ENCODE measurements around the gene TMEM212.

TMEM212 gene

GRCh38 chr3:171860830-171861535 is 17.8 kb downstream of the TMEM212 start:
- DNase-seq (ENCODE audit: low read depth) = no peak

GRCh38 chr3:171862392-171862791 is 19.2 kb downstream of the TMEM212 start:
- DNase-seq (ENCODE audit: low read depth) = no peak

GRCh38 chr3:171862993-171863521 is 19.9 kb downstream of the TMEM212 start:
- DNase-seq (ENCODE audit: low read depth) = no peak

DNA sequence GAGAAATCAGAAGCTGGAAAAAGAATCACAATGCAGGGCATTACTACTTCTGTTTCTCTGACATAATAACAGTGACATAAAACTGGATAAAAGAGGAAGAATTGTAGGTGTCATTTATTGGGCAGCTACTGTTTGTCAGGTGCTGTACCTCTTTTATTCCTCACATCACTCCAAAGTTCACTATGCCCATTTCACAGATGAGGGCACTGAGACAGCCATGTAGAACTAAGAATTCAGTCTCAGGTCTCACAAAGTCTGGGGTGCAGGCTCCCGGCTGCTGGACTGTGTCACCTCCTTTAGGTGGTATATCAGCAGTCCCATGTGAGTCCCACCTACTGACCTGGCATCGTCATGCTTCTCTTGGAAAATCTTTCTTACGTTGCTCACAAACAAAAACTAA is 20.8 kb downstream of the TMEM212 start:
- DNase-seq (ENCODE audit: low read depth) = no peak

GRCh38 chr3:171865191-171865865 is 22.2 kb downstream of the TMEM212 start:
- DNase-seq (ENCODE audit: low read depth) = no peak

GRCh38 chr3:171867981-171868380 is 24.8 kb downstream of the TMEM212 start:
- no peak for DNase-seq (ENCODE audit: low read depth)

- no peak for DNase-seq (ENCODE audit: low read depth)
These were observed 28.5 kb downstream of the TMEM212 start for GRCh38 chr3:171871392-171872274.

DNA sequence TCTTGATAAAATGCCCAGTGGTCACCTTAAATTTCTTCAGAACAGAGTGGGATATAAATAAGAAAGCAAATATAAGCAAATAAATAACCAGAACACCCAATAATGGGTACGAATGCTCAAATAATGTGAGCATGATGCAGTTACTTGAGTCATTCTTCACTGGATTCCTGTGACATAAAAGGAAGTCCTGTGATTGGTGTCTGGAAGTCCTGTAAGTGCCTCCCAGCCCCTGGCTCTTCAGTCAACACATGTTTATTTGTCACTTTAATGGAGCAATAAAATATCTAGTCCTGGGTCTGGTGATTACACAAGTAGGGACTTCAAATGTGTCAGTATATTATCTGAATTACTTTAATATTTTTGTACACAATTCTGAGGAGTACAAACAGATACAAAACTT is 30.4 kb downstream of the TMEM212 start:
- no peak for DNase-seq (ENCODE audit: low read depth)

- DNase-seq (ENCODE audit: low read depth) = peak; percentile 94
These were observed 31.1 kb downstream of the TMEM212 start for GRCh38 chr3:171874251-171874681.

DNA sequence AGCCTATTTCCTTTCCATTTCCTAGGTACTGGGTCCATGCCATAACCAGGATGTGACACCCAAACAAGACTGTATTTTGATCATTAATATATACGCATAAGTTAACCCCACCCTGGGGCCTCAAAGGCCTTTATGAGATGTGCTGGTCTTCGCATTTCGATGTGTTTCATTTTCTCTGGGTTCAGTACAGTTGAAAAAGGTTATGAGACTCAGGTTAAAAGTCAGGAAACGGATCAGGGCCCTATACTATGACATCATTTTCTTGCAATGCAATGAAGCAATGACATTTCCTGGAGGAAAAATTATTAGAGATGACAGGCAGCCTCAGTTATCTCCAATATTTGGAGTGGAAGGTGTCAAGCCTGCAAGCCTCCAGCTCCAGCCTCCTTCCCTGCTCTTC is 31.7 kb downstream of the TMEM212 start:
- no peak for DNase-seq (ENCODE audit: low read depth)

- no peak for DNase-seq (ENCODE audit: low read depth)
These were observed 32.8 kb downstream of the TMEM212 start for GRCh38 chr3:171875923-171876412.

- DNase-seq (ENCODE audit: low read depth) = peak; percentile 93
These were observed 33.6 kb downstream of the TMEM212 start for GRCh38 chr3:171876680-171877147.

DNA sequence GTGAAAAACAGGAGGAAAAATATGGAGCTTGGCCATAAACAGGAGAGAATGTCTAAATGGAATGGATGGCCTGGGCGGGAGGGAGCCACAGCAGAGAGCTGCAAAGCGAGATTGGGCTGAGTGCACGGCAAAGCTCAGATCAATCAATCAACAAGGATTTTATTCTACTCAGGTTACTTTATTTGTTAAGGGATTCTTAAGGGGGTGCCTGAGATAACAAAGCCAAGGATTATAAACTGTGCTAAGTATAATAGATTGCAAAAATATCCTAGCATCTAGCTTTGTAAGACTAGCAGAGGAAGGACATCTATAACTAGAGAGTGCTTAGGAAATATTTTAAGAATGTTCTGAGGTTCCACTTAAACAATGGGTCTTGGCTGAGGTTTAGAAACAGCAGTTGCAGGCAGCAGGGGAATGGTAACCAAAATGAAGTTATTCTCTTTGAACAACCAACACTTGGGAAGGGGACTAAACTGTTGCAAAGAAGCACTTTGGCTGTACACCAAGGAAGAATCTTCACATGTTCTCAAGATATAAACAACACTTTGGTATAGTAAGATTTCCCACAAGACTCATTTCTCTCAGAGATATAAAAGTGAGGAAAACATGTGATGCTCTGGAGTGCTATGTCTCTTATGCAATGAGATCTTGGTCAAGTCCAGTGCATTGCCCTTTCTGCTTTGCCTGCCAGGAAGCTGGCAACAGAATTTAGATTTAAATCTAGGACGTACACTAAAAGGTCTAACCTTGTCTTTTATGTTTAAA is 35.5 kb downstream of the TMEM212 start:
- no peak for DNase-seq (ENCODE audit: low read depth)

GRCh38 chr3:171879472-171879871 is 36.3 kb downstream of the TMEM212 start:
- DNase-seq (ENCODE audit: low read depth) = no peak

DNA sequence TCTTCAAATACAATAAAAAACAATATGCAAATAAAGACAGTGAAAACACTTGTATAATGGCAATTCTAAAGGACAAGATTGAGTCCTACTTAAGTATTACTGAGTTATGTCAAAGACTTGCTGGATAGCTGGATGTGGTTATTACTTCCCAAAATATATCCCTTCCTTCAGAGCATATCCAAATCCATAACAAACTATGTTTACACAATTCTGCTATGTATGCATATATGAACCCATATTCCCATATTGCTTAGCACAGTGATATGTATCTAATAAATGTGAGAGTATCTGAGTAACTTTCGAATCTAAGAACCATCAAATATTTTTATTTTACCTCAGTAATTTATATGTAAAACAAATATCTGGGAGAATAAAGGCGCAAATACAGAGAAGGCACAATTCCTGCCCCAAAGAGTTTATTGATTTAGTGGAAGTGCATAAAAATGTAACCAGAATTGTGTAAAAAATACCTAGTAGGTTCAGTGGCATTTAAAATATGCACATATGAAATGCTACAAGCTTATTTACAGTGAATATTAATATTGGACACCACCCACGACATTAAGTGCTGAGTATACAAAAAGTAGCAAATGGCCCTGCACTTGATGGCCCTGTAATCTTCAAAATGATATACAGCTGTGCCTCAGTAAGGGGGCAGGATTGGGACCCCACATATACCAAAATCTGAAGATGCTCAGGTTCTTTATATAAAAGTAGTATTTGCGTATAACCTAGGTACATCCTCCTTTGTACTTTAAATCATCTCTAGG is 37.1 kb downstream of the TMEM212 start:
- DNase-seq (ENCODE audit: low read depth) = no peak

GRCh38 chr3:171881251-171881650 is 38.1 kb downstream of the TMEM212 start:
- DNase-seq (ENCODE audit: low read depth) = no peak

GRCh38 chr3:171883257-171883892 is 40.2 kb downstream of the TMEM212 start:
- DNase-seq (ENCODE audit: low read depth) = no peak

DNA sequence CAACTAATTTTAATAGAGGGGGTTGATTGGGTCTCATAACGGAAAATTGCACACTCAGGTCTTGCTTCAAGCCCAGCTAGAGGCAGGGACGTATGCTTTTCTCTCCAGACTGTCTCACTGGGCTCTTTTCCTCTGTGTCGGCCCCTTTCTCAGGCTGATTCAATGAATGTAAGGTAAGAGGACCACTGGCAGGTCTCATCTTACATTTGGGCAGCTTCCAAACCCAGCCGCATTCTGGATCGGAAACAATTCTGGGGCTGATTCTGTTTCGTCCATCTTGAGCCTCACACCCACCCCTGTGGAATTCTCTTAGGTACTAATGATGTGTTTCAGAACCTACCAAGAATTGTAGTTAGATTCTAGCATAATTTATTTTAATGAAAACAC is 40.7 kb downstream of the TMEM212 start:
- DNase-seq (ENCODE audit: low read depth) = no peak

DNA sequence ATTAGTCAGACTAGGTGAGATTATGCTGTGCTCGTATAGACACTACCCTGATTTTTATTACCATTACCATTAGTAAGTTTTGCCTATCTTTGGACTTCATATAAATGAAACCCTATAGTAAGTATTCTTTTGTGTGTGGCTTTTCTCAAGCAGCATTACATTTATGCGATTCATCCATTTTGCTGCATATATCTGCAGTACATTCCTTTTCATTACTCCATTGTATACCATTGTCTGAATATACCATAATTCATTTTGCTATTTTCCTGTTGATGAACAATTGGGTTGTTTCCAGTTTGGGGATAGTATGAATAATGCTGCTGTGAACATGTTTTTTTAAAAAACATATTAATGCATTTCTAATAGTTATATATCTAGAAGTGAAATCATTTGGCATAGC is 45.3 kb downstream of the TMEM212 start:
- no peak for DNase-seq (ENCODE audit: low read depth)

- DNase-seq (ENCODE audit: low read depth) = no peak
These were observed 47.2 kb downstream of the TMEM212 start for GRCh38 chr3:171890398-171890797.
